Neural progenitor cell (in vitro differentiated cells): ENCODE results near the gene GPR152. TPM values are rescaled to one million over a fixed set of nuclear protein-coding genes. Genes with fewer than 3 reads are reported as not detected.

ENCODE experiments used
- DNase-seq: peaks from one replicate; pipeline ENCODE4 v3.0.0-alpha.2; 2016; ENCODE audit warnings: low spot score
- H2AFZ ChIP-seq: fragments of 200-600 bp; sonication (generic); replicated peaks from 2 replicates; pipeline ENCODE4 v1.6.1; 2016; ENCODE audit warnings: antibody characterized with exemption
- H3F3A ChIP-seq: fragments of 200-600 bp; sonication (generic); 2 replicates; pipeline ENCODE4 v1.6.1; 2016; ENCODE audit warnings: antibody characterized with exemption, low read depth
- H3K27ac ChIP-seq: fragments of 200-600 bp; sonication (generic); 2 replicates; pipeline ENCODE4 v1.5.1; 2016; ENCODE audit warnings: mild to moderate bottlenecking
- H3K27me3 ChIP-seq: fragments of 200-600 bp; sonication (generic); 2 replicates; pipeline ENCODE4 v1.6.1; 2016; ENCODE audit warnings: mild to moderate bottlenecking, moderate library complexity
- H3K36me3 ChIP-seq: fragments of 200-600 bp; sonication (generic); 2 replicates; pipeline ENCODE4 v1.5.1; 2016
- H3K4me1 ChIP-seq: fragments of 200-600 bp; sonication (generic); 2 replicates; pipeline ENCODE4 v1.6.1; 2016; ENCODE audit warnings: mixed run types
- H3K4me2 ChIP-seq: fragments of 200-600 bp; sonication (generic); 2 replicates; pipeline ENCODE4 v1.6.1; 2016
- H3K4me3 ChIP-seq: fragments of 200-600 bp; sonication (generic); 2 replicates; pipeline ENCODE4 v1.5.1; 2016
- H3K79me2 ChIP-seq: fragments of 200-600 bp; sonication (generic); 2 replicates; pipeline ENCODE4 v1.6.1; 2016; ENCODE audit warnings: low read depth
- H3K9ac ChIP-seq: fragments of 200-600 bp; sonication (generic); 2 replicates; pipeline ENCODE4 v1.6.1; 2016
- H3K9me3 ChIP-seq: fragments of 200-600 bp; sonication (generic); 2 replicates; pipeline ENCODE4 v1.5.1; 2016; ENCODE audit warnings: low read depth
- H4K20me1 ChIP-seq: fragments of 200-600 bp; sonication (generic); 2 replicates; pipeline ENCODE4 v1.6.1; 2016; ENCODE audit warnings: low read depth
- H3K27ac Mint-ChIP-seq: 3 replicates; pipeline ENCODE4 v1.8.0; 2021; ENCODE audit warnings: mixed read lengths
- H3K27me3 Mint-ChIP-seq: 2 replicates; pipeline ENCODE4 v1.8.0; 2022; ENCODE audit warnings: low read depth, mild to moderate bottlenecking, inconsistent platforms, moderate library complexity, mixed read lengths; ENCODE audit not compliant: insufficient read depth
- H3K36me3 Mint-ChIP-seq: 3 replicates; pipeline ENCODE4 v1.8.0; 2021; ENCODE audit warnings: mixed read lengths
- H3K4me1 Mint-ChIP-seq: 3 replicates; pipeline ENCODE4 v1.8.0; 2021; ENCODE audit warnings: mixed read lengths
- H3K4me3 Mint-ChIP-seq: 3 replicates; pipeline ENCODE4 v1.8.0; 2021; ENCODE audit warnings: mild to moderate bottlenecking, moderate library complexity, mixed read lengths
- H3K9me3 Mint-ChIP-seq: 3 replicates; pipeline ENCODE4 v1.8.0; 2020; ENCODE audit warnings: mixed read lengths
- EZH2 ChIP-seq: fragments of 200-600 bp; sonication (generic); IDR thresholded peaks from 2 replicates; pipeline ENCODE4 v1.6.1; 2017; ENCODE audit warnings: antibody characterized with exemption, mild to moderate bottlenecking, moderate library complexity
- EZH2phosphoT487 ChIP-seq: fragments of 200-600 bp; sonication (generic); IDR thresholded peaks from 2 replicates; pipeline ENCODE4 v1.6.1; 2017; ENCODE audit warnings: antibody characterized with exemption
- total RNA-seq: library from RNA; depleted of rRNA; stranded (reverse); fragments of >200 nt; gene quantifications from 2 replicates; pipeline ENCODE4 v1.2.3, GENCODE V29; 2015; ENCODE audit warnings: low replicate concordance
- TF ChIP-seq, protein P1 (sequence below): fragments of 200-600 bp; sonication (generic); IDR thresholded peaks from 2 replicates; pipeline ENCODE4 v1.5.1; 2017; ENCODE audit warnings: antibody characterized with exemption, mild to moderate bottlenecking

The GPR152 gene
- total RNA-seq, 1 donor from 2014 or later = not detected

DNA sequence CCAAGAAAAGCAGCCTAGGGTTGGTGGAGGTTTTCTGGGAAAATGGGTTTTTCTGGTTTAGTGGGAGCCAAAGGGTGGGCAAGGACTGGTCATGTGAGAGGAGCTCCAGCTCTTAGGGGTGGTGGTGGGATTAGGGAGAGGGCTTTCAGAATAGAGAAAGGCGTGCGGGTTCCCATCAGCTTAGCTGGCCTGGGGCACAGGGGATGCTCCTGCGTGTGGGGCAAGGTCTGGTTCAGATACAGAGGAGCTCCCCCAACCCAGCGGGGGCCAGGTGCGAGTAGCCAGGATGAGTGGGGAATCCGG, 15.9 kb upstream of the GPR152 start:
- H3K4me1 Mint-ChIP-seq = peaks cover 20% of the 10 kb centered on the region
- no peak overlapping the region for H2AFZ ChIP-seq
- peak; percentile 57 for DNase-seq

DNA sequence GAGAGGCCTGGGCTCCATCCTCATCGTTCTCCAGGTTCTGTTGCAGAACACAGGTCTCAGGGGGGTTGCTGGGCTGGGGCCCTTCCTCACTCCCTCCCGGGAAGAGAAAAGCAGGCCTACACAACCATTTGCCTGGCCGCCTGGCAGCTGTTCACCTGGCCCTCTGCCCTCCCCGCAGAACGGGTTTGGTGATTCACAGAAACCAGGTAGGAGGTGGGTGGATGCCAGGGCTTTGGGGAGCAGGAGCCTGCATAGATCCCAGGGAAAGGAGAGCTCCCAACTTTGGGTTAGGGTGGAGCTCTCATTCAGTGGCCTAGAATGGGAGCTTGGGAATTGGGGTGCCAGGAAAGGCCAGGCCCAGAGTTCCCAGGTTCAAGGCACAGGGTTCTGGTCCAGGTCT, 15.5 kb upstream of the GPR152 start:
- Histone ChIP-seq H3K79me2 (peaks cover 8% of the 10 kb centered on the region), H3K27ac (no peak overlapping the region), H3K9ac (peak overlapping the region; percentile 55), H3K4me2 (peak overlapping the region; percentile 86), H2AFZ (no peak overlapping the region), H4K20me1 (no peaks in the 10 kb centered on the region), H3K4me1 (peaks cover 6% of the 10 kb centered on the region), H3K36me3 (no peaks in the 10 kb centered on the region), H3K4me3 (peak overlapping the region; percentile 88), H3K27me3 (no peaks in the 10 kb centered on the region), H3K9me3 (no peaks in the 10 kb centered on the region), H3F3A (no peaks in the 10 kb centered on the region)
- Mint-ChIP-seq H3K36me3 (no peaks in the 10 kb centered on the region), H3K9me3 (no peaks in the 10 kb centered on the region), H3K27ac (peak overlapping the region; percentile 95), H3K4me3 (peak overlapping the region; percentile 97), H3K4me1 (peaks cover 20% of the 10 kb centered on the region), H3K27me3 (peaks cover 10% of the 10 kb centered on the region)
- no peak for DNase-seq
- TF ChIP-seq, protein P1, sequence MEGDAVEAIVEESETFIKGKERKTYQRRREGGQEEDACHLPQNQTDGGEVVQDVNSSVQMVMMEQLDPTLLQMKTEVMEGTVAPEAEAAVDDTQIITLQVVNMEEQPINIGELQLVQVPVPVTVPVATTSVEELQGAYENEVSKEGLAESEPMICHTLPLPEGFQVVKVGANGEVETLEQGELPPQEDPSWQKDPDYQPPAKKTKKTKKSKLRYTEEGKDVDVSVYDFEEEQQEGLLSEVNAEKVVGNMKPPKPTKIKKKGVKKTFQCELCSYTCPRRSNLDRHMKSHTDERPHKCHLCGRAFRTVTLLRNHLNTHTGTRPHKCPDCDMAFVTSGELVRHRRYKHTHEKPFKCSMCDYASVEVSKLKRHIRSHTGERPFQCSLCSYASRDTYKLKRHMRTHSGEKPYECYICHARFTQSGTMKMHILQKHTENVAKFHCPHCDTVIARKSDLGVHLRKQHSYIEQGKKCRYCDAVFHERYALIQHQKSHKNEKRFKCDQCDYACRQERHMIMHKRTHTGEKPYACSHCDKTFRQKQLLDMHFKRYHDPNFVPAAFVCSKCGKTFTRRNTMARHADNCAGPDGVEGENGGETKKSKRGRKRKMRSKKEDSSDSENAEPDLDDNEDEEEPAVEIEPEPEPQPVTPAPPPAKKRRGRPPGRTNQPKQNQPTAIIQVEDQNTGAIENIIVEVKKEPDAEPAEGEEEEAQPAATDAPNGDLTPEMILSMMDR = no peak
- TF ChIP-seq EZH2phosphoT487 (no peak), EZH2 (no peak)

More for the DNA sequence above, 15.9 kb upstream of the GPR152 start:
- Mint-ChIP-seq H3K9me3 (no peaks in the 10 kb centered on the region), H3K4me3 (peak overlapping the region; percentile 97), H3K27ac (peak overlapping the region; percentile 95), H3K36me3 (no peaks in the 10 kb centered on the region), H3K27me3 (peaks cover 10% of the 10 kb centered on the region)
- peak overlapping the region; percentile 55 for H3K9ac ChIP-seq
- H3K27ac ChIP-seq = no peak overlapping the region
- H3K4me3 ChIP-seq = peak overlapping the region; percentile 88
- H3K79me2 ChIP-seq = peaks cover 8% of the 10 kb centered on the region
- no peaks in the 10 kb centered on the region for H3K36me3 ChIP-seq
- H3K9me3 ChIP-seq = no peaks in the 10 kb centered on the region
- TF ChIP-seq EZH2phosphoT487 (no peak), EZH2 (no peak)
- TF ChIP-seq, protein P1 = no peak
- H3F3A ChIP-seq = no peaks in the 10 kb centered on the region
- no peaks in the 10 kb centered on the region for H4K20me1 ChIP-seq
- peaks cover 6% of the 10 kb centered on the region for H3K4me1 ChIP-seq
- H3K4me2 ChIP-seq = peak overlapping the region; percentile 86
- H3K27me3 ChIP-seq = no peaks in the 10 kb centered on the region

DNA sequence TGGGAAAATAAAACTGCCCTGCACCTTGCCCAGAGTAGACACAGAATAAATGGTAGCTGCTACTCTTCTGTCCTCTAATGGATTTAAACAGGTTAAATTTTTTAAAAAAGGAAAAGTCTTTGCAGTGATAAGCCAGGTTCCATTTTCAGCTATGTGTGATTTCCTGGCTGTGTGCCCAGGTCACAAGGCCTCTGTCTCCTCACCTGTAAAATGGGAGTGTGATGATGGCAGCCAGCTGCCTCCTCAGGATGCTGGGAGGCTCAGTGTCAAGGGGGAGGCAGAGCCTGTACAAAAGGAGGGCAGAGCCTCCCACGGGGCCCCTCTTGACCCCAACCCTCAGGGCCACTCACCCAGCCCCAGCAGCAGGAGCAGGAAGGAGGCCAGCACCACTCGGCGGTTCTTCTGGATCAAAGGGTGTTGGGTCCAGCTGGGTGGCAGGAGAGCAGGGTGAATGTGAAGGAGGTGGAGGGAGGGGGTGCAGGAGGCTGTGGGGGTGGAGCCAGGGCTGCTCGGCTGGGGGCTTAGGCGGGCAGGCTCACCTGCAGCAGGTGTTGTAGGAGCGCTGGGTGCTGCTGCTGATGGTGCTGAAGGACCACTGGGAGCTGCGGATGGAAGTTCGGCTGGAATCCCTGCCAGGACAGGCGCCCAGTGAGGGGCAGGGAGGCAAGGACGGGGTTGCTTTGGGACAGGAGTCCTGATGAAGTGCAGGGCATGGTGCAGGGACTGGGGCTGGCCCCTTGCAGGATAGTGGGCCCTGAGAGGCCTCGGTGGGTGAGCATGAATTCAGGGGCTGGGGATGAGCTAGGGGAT, 14.6 kb upstream of the GPR152 start:
- Histone ChIP-seq H3K27ac (no peak overlapping the region), H2AFZ (no peak overlapping the region), H3K4me3 (no peak overlapping the region), H3K27me3 (no peaks in the 10 kb centered on the region), H3K36me3 (no peaks in the 10 kb centered on the region), H3K4me2 (no peak overlapping the region), H3K9ac (no peak overlapping the region), H3K9me3 (no peaks in the 10 kb centered on the region), H3K79me2 (peaks cover 8% of the 10 kb centered on the region), H3K4me1 (peaks cover 6% of the 10 kb centered on the region), H4K20me1 (no peaks in the 10 kb centered on the region), H3F3A (no peaks in the 10 kb centered on the region)
- Mint-ChIP-seq H3K9me3 (no peaks in the 10 kb centered on the region), H3K27ac (peak overlapping the region; percentile 43), H3K4me3 (peak overlapping the region; percentile 97), H3K27me3 (peaks cover 9% of the 10 kb centered on the region), H3K36me3 (no peaks in the 10 kb centered on the region), H3K4me1 (peaks cover 16% of the 10 kb centered on the region)
- TF ChIP-seq, protein P1 = no peak
- TF ChIP-seq EZH2 = no peak
- no peak for TF ChIP-seq EZH2phosphoT487
- DNase-seq = no peak
